CD1c-positive myeloid dendritic cell (primary cell): ENCODE results near the gene BTBD2.

ENCODE experiments used
- DNase-seq: peaks from one replicate; pipeline ENCODE4 v3.0.0-alpha.2; 2016; ENCODE audit errors: extremely low spot score

Gene BTBD2

GRCh38 chr19:2015608-2015950, at the start of gene BTBD2:
TSS of gene BTBD2 (minus strand) at chr19:2015714. CDS start at chr19:2015703, 11 bp downstream.
- peak; percentile 33 for DNase-seq

DNA sequence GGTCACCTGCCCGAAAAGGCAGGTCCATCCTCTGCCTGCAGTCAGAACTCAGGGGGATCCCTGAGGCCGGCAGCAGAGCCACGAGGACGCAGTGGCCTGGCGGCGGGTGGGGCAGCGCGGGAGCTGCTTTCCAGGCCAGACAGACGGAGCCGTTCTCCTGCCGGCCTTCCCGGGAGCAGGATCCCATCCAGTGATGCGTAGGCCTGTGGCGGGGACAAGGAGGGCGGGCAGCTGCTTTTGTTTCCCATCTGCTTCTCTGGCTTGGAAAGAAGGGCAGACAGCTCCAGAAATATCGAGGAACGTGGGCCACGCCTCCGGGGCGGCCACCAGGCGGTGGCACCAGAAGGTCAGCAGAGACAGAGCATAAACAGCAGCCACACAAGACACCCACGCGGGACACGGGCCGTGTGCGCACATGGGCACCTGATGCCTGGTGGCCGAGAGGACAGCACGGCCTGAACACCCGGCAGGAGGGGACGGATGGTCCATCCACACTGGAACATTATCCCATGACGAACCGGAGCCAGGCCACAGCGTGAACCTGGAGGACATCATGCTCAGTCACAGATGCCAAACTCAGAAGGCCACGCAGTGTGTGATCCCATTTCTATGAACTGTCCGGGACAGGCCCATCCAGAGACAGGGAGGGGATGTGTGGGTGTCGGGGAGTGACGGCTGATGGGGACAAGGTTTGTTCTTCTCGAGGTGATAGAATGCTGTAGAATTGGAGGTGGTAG, 49.4 kb upstream of the BTBD2 start:
- no peak for DNase-seq

GRCh38 chr19:2064395-2064787, 48.9 kb upstream of the BTBD2 start:
- DNase-seq: no peak

DNA sequence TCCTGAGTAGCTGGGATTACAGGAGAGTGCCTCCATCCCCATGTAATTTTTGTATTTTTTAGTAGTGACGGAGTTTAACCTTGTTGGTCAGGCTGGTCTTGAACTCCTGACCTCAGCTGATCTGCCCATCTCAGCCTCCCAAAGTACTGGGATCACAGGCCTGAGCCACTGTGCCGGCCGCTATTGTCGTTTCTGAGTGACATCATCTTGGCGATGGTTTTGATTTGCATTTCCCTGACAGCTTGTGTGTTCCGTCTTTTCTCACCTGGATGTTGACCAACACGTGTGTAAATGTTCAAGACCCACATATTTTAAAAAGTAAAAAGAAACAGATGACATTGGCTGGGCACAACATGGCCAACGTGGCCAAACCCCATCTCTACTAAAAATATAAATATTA, 48.3 kb upstream of the BTBD2 start:
- no peak for DNase-seq

GRCh38 chr19:2062770-2063169, 47.3 kb upstream of the BTBD2 start:
- no peak for DNase-seq

- no peak for DNase-seq
Measured at GRCh38 chr19:2062389-2062729, 46.8 kb upstream of the BTBD2 start.

DNA sequence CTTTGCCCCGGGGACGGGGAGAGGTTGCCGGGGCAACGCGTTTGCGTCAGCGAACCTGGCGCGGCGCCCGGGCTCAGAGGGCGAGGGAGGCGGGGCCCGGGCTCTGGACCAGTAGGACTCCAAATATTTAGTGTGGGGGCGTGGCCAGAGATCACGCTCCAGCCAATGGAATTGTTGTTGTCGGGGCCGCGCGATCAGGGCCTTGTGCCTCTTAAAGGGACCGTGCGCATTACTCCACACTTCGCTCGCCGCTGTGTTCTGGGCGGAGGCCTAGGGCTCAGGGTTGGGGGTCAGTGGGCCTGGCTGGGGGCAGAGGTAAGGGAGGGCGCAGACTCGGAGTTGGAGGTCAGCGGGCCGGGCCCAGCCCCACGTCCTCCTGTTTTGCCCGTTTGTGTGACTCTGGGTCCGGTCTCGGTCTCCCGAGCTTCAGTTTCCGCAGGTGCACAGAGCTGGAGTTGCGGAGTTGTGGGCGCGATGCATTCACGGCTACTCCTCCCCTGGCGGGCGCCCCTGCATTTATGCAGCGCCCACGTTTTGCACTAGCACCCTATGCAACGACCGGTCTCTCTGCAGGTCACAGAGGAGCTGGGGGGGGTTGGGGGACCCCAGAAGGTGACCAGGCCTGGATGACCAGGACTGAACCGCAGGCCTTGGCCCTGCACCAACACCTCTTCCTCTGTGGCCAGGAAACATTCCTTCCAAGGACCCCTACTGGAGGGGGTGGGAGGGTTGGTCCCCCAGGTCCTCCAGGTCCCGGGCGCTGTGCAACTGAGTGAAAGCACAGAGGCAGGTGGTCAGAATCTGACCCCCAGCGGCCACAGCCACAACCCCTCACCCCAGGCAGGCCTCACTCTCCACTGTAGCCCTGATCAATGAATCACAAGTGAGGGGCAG, 46.2 kb upstream of the BTBD2 start:
- peak; percentile 100 for DNase-seq

GRCh38 chr19:2060884-2061494, 45.5 kb upstream of the BTBD2 start:
- peak; percentile 48 for DNase-seq

DNA sequence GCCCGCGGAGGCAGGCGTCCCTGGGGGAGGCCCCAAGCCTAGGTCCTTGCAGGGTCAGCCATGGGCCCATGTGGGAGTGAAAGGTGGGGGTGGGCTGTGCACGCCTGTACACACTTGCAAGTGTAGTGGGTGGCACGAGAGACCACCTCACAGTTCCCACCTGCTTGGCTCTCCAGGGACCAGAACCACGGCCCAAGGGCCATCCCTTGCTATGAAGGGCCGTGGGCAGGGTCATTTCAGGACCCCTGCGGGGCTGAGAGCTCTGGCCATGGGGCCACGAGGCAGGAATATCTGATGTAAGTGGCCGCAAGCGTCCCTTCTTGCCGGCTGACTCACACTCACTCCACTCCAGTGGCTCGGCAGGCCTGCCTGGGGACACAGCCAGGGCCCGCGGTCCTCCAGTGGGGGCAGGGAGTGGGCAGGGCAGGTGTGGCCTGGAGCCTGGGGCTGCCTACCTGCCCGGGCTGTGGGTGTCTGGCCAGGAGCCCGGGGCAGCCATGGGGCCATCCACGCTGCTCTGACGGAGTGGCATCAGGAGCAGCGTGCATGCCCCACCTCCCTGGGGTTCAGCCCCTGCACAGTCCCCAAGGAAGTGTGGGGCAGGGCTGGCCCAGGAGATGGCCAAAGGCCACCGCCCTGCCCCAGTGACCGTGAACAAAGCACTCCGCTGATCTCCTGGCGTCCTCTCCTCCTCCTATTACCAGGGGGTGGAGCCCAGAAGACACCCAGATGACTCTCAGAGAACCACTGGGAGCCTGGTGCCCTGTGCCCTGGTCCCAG, 44.1 kb upstream of the BTBD2 start:
- DNase-seq: no peak

GRCh38 chr19:2058570-2059421, 43.3 kb upstream of the BTBD2 start:
- no peak for DNase-seq

DNA sequence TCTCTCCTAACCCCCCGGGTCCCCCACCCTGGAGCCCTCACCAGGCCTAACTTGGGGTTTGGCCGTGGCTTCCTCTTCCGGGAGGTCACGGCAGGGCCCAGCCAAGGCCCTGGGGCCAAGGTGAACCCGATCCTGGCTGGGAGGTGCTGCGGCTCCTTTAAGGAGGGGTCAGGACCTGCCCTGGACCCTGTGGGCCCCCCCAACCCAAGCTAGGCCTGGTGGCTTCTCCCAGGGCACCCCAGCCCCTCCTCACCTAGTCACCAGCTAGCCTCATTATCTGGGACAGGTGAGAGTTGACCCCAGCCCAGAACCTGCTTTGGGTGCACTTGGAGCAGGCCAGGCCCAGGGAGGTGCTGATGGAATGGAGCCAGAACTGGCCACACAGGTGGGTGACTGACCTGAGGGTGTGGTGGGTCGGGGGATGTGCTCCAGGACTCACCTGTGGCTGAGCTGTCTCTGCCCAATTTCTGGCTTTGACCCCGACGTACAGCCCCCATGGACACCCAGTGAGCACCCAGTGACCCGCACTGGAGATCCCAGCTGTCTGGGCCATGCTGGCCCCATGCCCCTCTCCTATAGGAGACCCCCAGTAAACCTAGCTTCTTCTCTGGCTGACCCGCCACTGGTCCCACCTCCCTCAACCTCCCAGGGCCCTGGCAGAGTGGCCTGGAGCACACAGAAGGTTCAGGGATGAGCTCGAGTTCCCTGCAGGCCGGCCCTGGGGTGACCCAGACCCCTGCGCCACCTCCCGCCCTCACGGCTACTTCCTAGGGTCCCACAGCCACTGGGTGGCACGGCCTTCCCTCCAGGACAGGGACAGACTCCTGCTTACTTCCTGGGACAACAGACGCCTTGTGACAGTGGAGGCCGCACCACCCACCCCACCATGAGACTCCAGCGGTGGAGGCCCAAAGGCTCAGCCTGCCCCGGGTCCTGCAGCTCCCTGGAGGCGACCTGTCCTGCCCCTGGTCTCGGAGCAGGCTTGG, 42.3 kb upstream of the BTBD2 start:
- no peak for DNase-seq

- DNase-seq: no peak
Measured at GRCh38 chr19:2056837-2057192, 41.3 kb upstream of the BTBD2 start.

DNA sequence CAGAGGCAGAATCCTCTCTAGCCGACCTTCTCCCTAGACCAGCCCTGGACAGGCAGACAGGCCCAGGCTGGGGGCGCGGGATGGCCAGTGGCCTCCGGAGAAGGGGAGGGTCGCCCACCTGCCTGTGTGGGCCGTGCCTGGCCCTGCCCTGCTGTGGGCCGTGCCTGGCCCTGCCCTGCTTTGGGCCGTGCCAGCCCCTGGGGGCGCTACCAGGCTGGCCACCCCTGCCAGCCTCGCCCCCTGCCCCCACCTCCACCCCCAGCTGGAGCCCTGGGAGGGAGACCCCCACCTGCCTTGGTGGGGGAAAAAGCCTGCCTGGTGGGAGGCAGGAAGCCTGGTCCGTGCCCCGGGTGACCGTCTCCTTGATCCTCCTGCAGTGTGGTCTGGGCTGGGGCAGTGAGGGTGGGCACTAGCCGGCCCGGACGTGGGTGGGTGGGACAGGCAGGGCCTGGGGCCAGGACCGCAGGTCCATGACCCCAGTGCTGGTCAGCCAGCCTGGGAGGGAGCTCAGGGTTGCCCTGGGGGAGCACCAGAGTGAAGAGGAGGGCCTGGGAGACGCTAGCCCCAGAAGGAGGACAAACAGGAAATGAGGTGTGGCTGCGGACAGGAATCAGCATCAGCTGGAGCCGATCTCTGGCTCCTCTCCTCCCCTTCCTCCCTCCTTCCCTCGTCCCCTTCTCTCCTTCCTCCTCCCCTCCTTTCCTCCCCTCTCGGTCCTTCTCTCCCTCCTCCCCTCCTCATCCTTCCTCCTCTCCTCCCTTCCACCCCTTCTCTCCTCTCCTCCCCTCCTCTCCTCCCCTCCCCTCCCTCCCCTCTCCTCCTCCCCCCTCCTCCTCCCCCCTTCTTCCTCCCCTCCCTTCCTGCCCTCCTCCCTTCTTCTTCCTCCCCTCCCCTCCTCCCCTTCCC, 40.7 kb upstream of the BTBD2 start:
- DNase-seq: no peak

DNA sequence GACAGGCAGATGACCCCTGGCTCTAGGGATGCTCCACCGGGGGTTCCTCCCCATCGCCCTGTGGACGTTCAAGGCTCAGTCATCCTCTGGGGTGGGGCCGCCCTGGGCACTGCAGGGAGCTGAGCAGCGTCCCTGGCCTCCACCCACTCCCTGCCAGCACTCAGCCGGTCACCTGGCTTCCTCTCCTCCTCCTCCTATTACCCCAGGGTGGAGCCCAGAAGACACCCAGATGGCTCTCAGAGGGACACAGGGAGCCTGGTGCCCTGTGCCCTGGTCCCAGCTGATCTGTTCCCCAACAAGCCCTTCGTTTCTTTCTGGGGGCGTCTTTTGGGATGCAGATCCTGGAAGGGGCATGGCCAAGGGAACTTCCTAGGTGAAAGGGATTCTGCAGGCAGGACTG, 39.2 kb upstream of the BTBD2 start:
- no peak for DNase-seq

- no peak for DNase-seq
Measured at GRCh38 chr19:2053601-2054389, 38.3 kb upstream of the BTBD2 start.

- DNase-seq: no peak
Measured at GRCh38 chr19:2051773-2052704, 36.5 kb upstream of the BTBD2 start.
